Peyer's patch (tissue), 4 donors: ENCODE results near the gene MAGI3.

Source experiments
- POLR2A ChIP-seq, 2 donors: fragments of 450-650 bp; IDR thresholded peaks; one replicate each; pipeline ENCODE4 v1.5.1; 2017; ENCODE audit warnings: antibody characterized with exemption in 2 of 2, mild to moderate bottlenecking in 2 of 2, moderate library complexity in 2 of 2
- TF ChIP-seq, protein P1 (sequence below), 6 experiments: fragments of 450-650 bp in 4 of 6; fragments of 200-600 bp in 2 of 6; sonication (generic) in 1 of 6; IDR thresholded peaks; one replicate each; pipeline ENCODE4 v1.5.1; 2017 to 2019; ENCODE audit warnings: antibody characterized with exemption in 6 of 6, mild to moderate bottlenecking in 3 of 6, moderate library complexity in 1 of 6

DNA sequence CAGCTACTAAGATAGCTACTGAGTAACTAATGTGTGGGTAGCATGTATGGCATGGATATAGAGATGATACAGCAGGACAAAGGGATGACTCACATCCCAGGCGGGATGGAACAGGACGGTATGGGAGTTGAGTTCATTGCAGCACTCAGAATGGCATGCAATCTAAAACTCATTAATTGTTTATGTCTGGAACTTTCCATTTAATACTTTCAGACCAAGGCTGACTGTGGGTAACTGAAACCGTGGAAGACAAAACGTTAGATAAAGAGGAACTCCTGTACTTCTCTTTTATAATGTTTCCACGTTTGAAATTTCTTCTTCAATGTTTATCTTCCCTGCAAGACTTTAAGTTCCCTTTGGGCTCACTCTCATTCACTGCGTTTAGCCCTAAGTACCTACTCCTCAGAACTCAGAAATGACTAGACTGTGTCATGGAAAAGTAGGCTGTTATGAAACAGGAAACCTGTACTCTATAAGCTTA, 151.9 kb downstream of the MAGI3 start:
- TF ChIP-seq, protein P1, sequence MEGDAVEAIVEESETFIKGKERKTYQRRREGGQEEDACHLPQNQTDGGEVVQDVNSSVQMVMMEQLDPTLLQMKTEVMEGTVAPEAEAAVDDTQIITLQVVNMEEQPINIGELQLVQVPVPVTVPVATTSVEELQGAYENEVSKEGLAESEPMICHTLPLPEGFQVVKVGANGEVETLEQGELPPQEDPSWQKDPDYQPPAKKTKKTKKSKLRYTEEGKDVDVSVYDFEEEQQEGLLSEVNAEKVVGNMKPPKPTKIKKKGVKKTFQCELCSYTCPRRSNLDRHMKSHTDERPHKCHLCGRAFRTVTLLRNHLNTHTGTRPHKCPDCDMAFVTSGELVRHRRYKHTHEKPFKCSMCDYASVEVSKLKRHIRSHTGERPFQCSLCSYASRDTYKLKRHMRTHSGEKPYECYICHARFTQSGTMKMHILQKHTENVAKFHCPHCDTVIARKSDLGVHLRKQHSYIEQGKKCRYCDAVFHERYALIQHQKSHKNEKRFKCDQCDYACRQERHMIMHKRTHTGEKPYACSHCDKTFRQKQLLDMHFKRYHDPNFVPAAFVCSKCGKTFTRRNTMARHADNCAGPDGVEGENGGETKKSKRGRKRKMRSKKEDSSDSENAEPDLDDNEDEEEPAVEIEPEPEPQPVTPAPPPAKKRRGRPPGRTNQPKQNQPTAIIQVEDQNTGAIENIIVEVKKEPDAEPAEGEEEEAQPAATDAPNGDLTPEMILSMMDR (IDR thresholded peaks at IDR 0.05): no peak
- TF ChIP-seq POLR2A (IDR thresholded peaks at IDR 0.05): no peak
